Left lung (tissue), 10 donors: ENCODE measurements around the gene CIDEB. TPM values are rescaled to one million over a fixed set of nuclear protein-coding genes. Genes with fewer than 3 reads are reported as not detected.

Source experiments
- ATAC-seq: fragments of 200-7000 bp; cut with Tn5 transposase; one replicate; pipeline ENCODE4 v1.9.1; 2020; ENCODE audit warnings: moderate library complexity
- DNase-seq, 4 donors: peaks; one replicate each; pipeline ENCODE4 v3.0.0-alpha.2; 2013 to 2020
- H3K27ac ChIP-seq, 2 donors: fragments of 200-600 bp; sonication (generic) in 1 of 2; one replicate each; pipeline versions ENCODE4 v1.5.0 to v1.8.0; 2020 to 2021
- H3K27me3 ChIP-seq, 2 donors: fragments of 200-600 bp; sonication (generic) in 1 of 2; one replicate each; pipeline versions ENCODE4 v1.5.0 to v1.8.0; 2020 to 2021
- H3K36me3 ChIP-seq, 2 donors: fragments of 200-600 bp; sonication (generic) in 1 of 2; one replicate each; pipeline versions ENCODE4 v1.5.0 to v1.8.0; 2020 to 2021
- H3K4me1 ChIP-seq, 2 donors: fragments of 200-600 bp; one replicate each; pipeline ENCODE4 v1.8.0; 2021
- H3K4me3 ChIP-seq, 2 donors: fragments of 200-600 bp; sonication (generic) in 1 of 2; one replicate each; pipeline versions ENCODE4 v1.5.0 to v1.8.0; 2020 to 2021; ENCODE audit warnings: mild to moderate bottlenecking in 1 of 2
- H3K9me3 ChIP-seq, 2 donors: fragments of 200-600 bp; sonication (generic) in 1 of 2; one replicate each; pipeline versions ENCODE4 v1.5.0 to v1.8.0; 2020 to 2021
- CTCF ChIP-seq, 2 donors: fragments of 200-600 bp; sonication (generic) in 1 of 2; IDR thresholded peaks; one replicate each; pipeline versions ENCODE4 v1.5.0 to v1.8.0; 2021; ENCODE audit warnings: antibody characterized with exemption in 2 of 2
- intact Hi-C, 2 donors: fragments of 100-400 bp; cut with DNase I; formaldehyde crosslinking; loops; one replicate each; pipeline versions ENCODE4 v1.11.2 to v1.14.2; 2022
- polyA plus RNA-seq, 6 donors: library from polyadenylated mRNA; unstranded; fragments of 120-200 nt; gene quantifications; one replicate each; pipeline ENCODE4 v1.2.1, GENCODE V29; 2013; ENCODE audit not compliant: insufficient read length in 6 of 6
- total RNA-seq, 2 donors: library from RNA; stranded (reverse); fragmentation: NEBNext Ultra II Directional; extraction: Animal tissue kit (Norgen Biotek cat#: 25700); gene quantifications; one replicate each; pipeline ENCODE4 v1.2.1, GENCODE V29; 2021
- donor health status: DM: no; HTN: yes; CAD: no.
- donor health status: DM: no; HTN: no; CAD: no.

CIDEB gene
- total and polyA plus RNA-seq, 8 donors, result 9.2 to 22.7 (median 13.9) TPM

GRCh38 chr14:24317141-24317928, 9.6 kb upstream of the CIDEB start:
- Histone ChIP-seq H3K9me3 (no peaks in the 10 kb centered on the region), H3K27me3 (peaks cover 0 to 37% of the 10 kb centered on the region in 2 donors), H3K4me1 (peaks cover 19 to 70% of the 10 kb centered on the region in 2 donors), H3K36me3 (peaks cover 0 to 42% of the 10 kb centered on the region in 2 donors), H3K4me3 (no peak overlapping the region), H3K27ac (peak overlapping the region in 1 of 2 donors; percentile 95)
- intact Hi-C loops, result no loop called here
- DNase-seq, result no peak
- TF ChIP-seq CTCF (IDR thresholded peaks at IDR 0.05), result no peak
- no peak for ATAC-seq

- peak overlapping the region in 1 of 2 donors; percentile 95 for H3K27ac ChIP-seq
- H3K9me3 ChIP-seq, result no peaks in the 10 kb centered on the region
- intact Hi-C loops, result no loop called here
- H3K4me3 ChIP-seq, result no peak overlapping the region
- peaks cover 0 to 37% of the 10 kb centered on the region in 2 donors for H3K27me3 ChIP-seq
- peaks cover 24 to 78% of the 10 kb centered on the region in 2 donors for H3K4me1 ChIP-seq
- no peak for ATAC-seq
- peak in 2 of 4 donors; percentile 30 to 71 for DNase-seq
- peaks cover 0 to 37% of the 10 kb centered on the region in 2 donors for H3K36me3 ChIP-seq
- TF ChIP-seq CTCF (IDR thresholded peaks at IDR 0.05), result no peak
Measured at GRCh38 chr14:24316597-24316950, 8.8 kb upstream of the CIDEB start.

GRCh38 chr14:24315807-24316596, 8.2 kb upstream of the CIDEB start:
- Histone ChIP-seq H3K4me3 (peak overlapping the region in 1 of 2 donors; percentile 32), H3K36me3 (peaks cover 0 to 35% of the 10 kb centered on the region in 2 donors), H3K9me3 (no peaks in the 10 kb centered on the region), H3K4me1 (peaks cover 24 to 84% of the 10 kb centered on the region in 2 donors), H3K27me3 (peaks cover 0 to 37% of the 10 kb centered on the region in 2 donors), H3K27ac (peak overlapping the region; percentile 51 to 95)
- TF ChIP-seq CTCF (IDR thresholded peaks at IDR 0.05), result peak; percentile 18 to 33
- ATAC-seq, result peak; percentile 30
- intact Hi-C loops, result no loop called here
- peak in 2 of 4 donors; percentile 48 to 80 for DNase-seq

- Histone ChIP-seq H3K9me3 (no peaks in the 10 kb centered on the region), H3K27me3 (peaks cover 0 to 37% of the 10 kb centered on the region in 2 donors), H3K36me3 (peaks cover 0 to 30% of the 10 kb centered on the region in 2 donors), H3K4me1 (peaks cover 28 to 90% of the 10 kb centered on the region in 2 donors), H3K4me3 (peak overlapping the region in 1 of 2 donors; percentile 32), H3K27ac (peak overlapping the region; percentile 51 to 95)
- no peak for TF ChIP-seq CTCF (IDR thresholded peaks at IDR 0.05)
- DNase-seq (no peak), ATAC-seq (no peak)
- intact Hi-C loops, result no loop called here
Measured at GRCh38 chr14:24315243-24315806, 7.5 kb upstream of the CIDEB start.
